B cell (primary cell): ENCODE data around the gene TRIM38.

ENCODE experiments used
- CTCF ChIP-seq: fragments of 200-600 bp; IDR thresholded peaks from one replicate; pipeline ENCODE4 v1.8.0; 2022; ENCODE audit warnings: antibody characterized with exemption, mild to moderate bottlenecking
- EZH2 ChIP-seq: IDR thresholded peaks from 2 replicates; pipeline ENCODE4 v1.6.1; 2012; ENCODE audit warnings: borderline replicate concordance, low read depth, mild to moderate bottlenecking, moderate library complexity, low read length; ENCODE audit not compliant: insufficient read depth, poor library complexity, severe bottlenecking

- TF ChIP-seq CTCF (no peak), EZH2 (no peak)
Measured at GRCh38 chr6:26030716-26031115, 68.1 kb downstream of the TRIM38 start.
